ENCODE measurements around the gene AGBL1. TPM values are rescaled to one million over a fixed set of nuclear protein-coding genes. Genes with fewer than 3 reads are reported as not detected.

The AGBL1 gene
- total RNA-seq, 2 donors from 2014 or later: 0.23 to 0.91 TPM

DNA sequence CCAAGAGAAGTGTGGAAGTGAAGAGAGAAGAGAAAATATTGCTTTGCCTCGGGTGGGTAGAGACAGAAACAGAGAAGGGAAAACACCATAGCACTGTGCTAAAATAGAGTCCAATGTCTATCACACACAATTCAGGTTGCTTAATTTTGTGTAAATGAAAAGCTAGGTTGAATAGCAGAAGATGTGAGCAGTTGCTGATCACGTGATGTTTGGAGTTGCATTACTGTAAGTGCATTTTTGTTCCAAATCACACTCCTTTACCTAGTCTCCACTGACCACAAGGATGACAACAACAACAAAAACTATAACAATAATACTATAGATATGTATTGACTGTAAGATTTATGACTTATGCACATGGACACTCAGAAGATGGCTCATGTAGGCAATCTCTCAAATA lies 683.2 kb downstream of the AGBL1 start:
- Histone ChIP-seq H3K4me3 (no peak overlapping the region), H3K36me3 (no peaks in the 10 kb centered on the region), H3K27me3 (replicated peaks; ENCODE audit: insufficient read depth) (no peaks in the 10 kb centered on the region), H3K4me1 (replicated peaks) (no peaks in the 10 kb centered on the region), H3K27ac (no peak overlapping the region), H3K9me3 (no peaks in the 10 kb centered on the region)
- TF ChIP-seq POLR2A (IDR thresholded peaks at IDR 0.05): no peak
- TF ChIP-seq, protein P1, sequence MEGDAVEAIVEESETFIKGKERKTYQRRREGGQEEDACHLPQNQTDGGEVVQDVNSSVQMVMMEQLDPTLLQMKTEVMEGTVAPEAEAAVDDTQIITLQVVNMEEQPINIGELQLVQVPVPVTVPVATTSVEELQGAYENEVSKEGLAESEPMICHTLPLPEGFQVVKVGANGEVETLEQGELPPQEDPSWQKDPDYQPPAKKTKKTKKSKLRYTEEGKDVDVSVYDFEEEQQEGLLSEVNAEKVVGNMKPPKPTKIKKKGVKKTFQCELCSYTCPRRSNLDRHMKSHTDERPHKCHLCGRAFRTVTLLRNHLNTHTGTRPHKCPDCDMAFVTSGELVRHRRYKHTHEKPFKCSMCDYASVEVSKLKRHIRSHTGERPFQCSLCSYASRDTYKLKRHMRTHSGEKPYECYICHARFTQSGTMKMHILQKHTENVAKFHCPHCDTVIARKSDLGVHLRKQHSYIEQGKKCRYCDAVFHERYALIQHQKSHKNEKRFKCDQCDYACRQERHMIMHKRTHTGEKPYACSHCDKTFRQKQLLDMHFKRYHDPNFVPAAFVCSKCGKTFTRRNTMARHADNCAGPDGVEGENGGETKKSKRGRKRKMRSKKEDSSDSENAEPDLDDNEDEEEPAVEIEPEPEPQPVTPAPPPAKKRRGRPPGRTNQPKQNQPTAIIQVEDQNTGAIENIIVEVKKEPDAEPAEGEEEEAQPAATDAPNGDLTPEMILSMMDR (IDR thresholded peaks at IDR 0.05): no peak
- no peak for TF ChIP-seq POLR2AphosphoS5 (IDR thresholded peaks at IDR 0.05)
- no peak for DNase-seq (ENCODE audit: low spot score)
- intact Hi-C loops (cut with DNase I): no loop called here
- WGBS: 73% methylated on average over 2 of the region's 2 CpGs

DNA sequence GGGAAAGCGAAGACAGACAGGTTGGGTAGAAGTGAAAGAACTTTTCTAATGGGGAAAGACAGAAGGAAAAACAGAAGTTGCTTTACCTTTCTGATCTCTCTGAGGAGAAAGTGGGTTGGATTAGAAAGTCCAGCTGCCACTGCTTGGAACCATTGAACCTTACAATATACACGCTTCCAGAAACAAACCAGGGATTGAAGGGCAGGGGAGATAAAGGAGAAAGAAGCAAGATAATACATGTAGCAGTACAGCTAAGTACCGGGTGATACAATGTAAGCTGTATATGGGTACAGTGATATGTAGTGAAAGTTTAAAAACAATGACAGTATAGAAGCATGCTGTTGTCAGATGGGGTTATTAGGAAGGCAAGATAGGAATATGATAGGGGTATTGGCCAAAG lies 684.4 kb downstream of the AGBL1 start:
- intact Hi-C loops (cut with DNase I): no loop called here

DNA sequence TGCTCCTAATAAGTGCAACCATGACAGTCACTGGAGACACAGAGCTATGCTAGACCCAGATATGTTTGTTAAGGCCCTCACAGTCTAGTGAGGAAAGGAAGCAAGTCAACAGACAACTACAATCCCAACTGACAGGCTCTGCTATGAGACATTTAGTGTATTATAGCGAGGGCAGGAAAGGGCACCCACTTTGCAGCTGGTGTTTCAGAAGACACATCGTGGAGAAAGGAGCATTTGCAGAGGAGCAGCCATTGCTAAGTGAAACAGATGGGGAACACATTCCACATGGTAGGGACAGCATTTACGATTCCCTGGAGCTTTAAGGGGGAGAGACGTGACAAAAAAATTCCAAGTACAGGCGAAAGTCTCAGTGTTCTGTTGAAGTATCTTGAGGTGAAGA lies 685.6 kb downstream of the AGBL1 start:
- intact Hi-C loops (cut with DNase I): no loop called here
- Histone ChIP-seq H3K9me3 (no peaks in the 10 kb centered on the region), H3K4me1 (replicated peaks) (no peaks in the 10 kb centered on the region), H3K4me3 (no peak overlapping the region), H3K27me3 (replicated peaks; ENCODE audit: insufficient read depth) (no peaks in the 10 kb centered on the region), H3K36me3 (no peaks in the 10 kb centered on the region), H3K27ac (no peak overlapping the region)
- no peak for TF ChIP-seq POLR2A (IDR thresholded peaks at IDR 0.05)
- no peak for TF ChIP-seq POLR2AphosphoS5 (IDR thresholded peaks at IDR 0.05)
- TF ChIP-seq, protein P1 (IDR thresholded peaks at IDR 0.05): no peak
- DNase-seq (ENCODE audit: low spot score): no peak
- WGBS: 58% methylated on average over 5 of the region's 5 CpGs

More for the DNA sequence above, 684.4 kb downstream of the AGBL1 start:
- Histone ChIP-seq H3K9me3 (no peaks in the 10 kb centered on the region), H3K27ac (no peak overlapping the region), H3K4me1 (replicated peaks) (no peaks in the 10 kb centered on the region), H3K36me3 (no peaks in the 10 kb centered on the region), H3K4me3 (no peak overlapping the region), H3K27me3 (replicated peaks; ENCODE audit: insufficient read depth) (no peaks in the 10 kb centered on the region)
- TF ChIP-seq, protein P1 (IDR thresholded peaks at IDR 0.05): no peak
- no peak for TF ChIP-seq POLR2AphosphoS5 (IDR thresholded peaks at IDR 0.05)
- no peak for TF ChIP-seq POLR2A (IDR thresholded peaks at IDR 0.05)
- 76% methylated on average over 3 of the region's 3 CpGs for WGBS
- DNase-seq (ENCODE audit: low spot score): no peak

DNA sequence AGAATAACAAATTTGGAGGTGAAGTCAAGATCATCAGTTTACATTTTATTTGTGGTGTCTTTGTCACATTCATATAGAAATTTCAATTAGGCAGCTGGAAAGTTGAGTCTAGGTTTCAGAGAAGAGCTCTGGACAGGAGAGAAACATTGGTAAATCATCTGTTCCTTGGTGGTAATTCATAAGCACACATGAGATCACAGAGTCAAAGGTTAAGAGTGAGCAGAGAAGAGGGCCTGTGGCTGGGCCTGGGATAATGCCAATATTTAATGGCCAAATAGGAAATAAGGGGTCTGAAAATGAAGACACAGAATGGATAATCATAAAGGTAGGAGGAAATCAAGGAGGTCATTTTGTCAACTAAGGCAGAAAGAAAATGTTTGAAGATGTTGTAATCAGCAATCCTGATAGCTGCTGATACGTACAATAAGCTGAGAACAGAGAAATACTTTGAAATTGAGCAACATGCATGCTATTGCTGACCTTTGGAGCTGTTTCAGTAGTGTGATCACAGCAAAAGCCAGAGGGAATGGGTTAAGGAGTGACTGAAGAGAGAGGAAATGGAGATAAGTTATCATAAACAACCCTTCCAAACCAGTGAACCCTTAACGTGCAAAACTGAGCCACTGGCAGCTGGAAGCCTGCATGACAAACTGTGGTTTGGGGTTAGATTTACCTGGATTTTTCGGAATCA lies 692.8 kb downstream of the AGBL1 start:
- TF ChIP-seq, protein P1 (IDR thresholded peaks at IDR 0.05): no peak
- TF ChIP-seq POLR2AphosphoS5 (IDR thresholded peaks at IDR 0.05): no peak
- no peak for TF ChIP-seq POLR2A (IDR thresholded peaks at IDR 0.05)
- 63% methylated on average over 3 of the region's 3 CpGs for WGBS
- Histone ChIP-seq H3K4me3 (no peak overlapping the region), H3K36me3 (no peaks in the 10 kb centered on the region), H3K4me1 (replicated peaks) (no peaks in the 10 kb centered on the region), H3K27ac (no peak overlapping the region), H3K27me3 (replicated peaks; ENCODE audit: insufficient read depth) (no peaks in the 10 kb centered on the region), H3K9me3 (no peaks in the 10 kb centered on the region)
- no peak for DNase-seq (ENCODE audit: low spot score)
- intact Hi-C loops (cut with DNase I): no loop called here

DNA sequence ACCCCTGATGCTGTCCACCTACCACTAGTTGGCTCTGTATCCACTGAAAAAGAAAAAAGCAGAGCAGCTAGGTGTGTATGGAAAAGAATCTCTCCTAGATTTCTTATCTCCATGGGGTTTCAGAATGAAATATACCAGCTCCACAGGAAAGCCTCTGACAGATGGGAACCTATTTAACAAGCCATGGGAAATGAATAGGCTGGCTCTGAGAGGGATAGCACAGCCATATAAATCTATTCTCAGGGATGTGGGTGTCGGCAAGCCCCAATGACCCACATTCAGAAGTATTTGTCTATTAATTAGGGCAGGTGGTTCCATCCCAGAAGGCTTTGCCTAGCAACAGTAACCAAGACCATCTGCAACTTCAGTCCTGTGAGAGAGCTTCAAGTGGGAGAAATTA lies 694.1 kb downstream of the AGBL1 start:
- intact Hi-C loops (cut with DNase I): no loop called here
- no peak for TF ChIP-seq POLR2A (IDR thresholded peaks at IDR 0.05)
- TF ChIP-seq, protein P1 (IDR thresholded peaks at IDR 0.05): no peak
- no peak for TF ChIP-seq POLR2AphosphoS5 (IDR thresholded peaks at IDR 0.05)
- no peak for DNase-seq (ENCODE audit: low spot score)

More for the DNA sequence above, 694.1 kb downstream of the AGBL1 start:
- Histone ChIP-seq H3K9me3 (no peaks in the 10 kb centered on the region), H3K27me3 (replicated peaks; ENCODE audit: insufficient read depth) (no peaks in the 10 kb centered on the region), H3K4me1 (replicated peaks) (no peaks in the 10 kb centered on the region), H3K4me3 (no peak overlapping the region), H3K27ac (no peak overlapping the region), H3K36me3 (no peaks in the 10 kb centered on the region)
- 52% methylated on average over 1 of the region's 1 CpG for WGBS

All from prostate gland (tissue), 2 donors.